Measurements from ENCODE around the gene SULT4A1.

Gene SULT4A1

GRCh38 chr22:43833286-43834240, 28.8 kb downstream of the SULT4A1 start:
- TF ChIP-seq JUND (IDR thresholded peaks at IDR 0.05; ENCODE audit: low read depth): no peak
- in situ Hi-C loops (cut with HindIII; ENCODE audit: low pct_unique_long_range_greater_than_20kb, low sequenced_read_pairs): no loop called here
- DNase-seq (ENCODE audit: low read depth in 1 of 2, low spot score in 1 of 2): no peak

GRCh38 chr22:43832393-43833265, 29.7 kb downstream of the SULT4A1 start:
- TF ChIP-seq JUND (IDR thresholded peaks at IDR 0.05; ENCODE audit: low read depth): no peak
- in situ Hi-C loops (cut with HindIII; ENCODE audit: low pct_unique_long_range_greater_than_20kb, low sequenced_read_pairs): no loop called here
- no peak for DNase-seq (ENCODE audit: low read depth in 1 of 2, low spot score in 1 of 2)

DNA sequence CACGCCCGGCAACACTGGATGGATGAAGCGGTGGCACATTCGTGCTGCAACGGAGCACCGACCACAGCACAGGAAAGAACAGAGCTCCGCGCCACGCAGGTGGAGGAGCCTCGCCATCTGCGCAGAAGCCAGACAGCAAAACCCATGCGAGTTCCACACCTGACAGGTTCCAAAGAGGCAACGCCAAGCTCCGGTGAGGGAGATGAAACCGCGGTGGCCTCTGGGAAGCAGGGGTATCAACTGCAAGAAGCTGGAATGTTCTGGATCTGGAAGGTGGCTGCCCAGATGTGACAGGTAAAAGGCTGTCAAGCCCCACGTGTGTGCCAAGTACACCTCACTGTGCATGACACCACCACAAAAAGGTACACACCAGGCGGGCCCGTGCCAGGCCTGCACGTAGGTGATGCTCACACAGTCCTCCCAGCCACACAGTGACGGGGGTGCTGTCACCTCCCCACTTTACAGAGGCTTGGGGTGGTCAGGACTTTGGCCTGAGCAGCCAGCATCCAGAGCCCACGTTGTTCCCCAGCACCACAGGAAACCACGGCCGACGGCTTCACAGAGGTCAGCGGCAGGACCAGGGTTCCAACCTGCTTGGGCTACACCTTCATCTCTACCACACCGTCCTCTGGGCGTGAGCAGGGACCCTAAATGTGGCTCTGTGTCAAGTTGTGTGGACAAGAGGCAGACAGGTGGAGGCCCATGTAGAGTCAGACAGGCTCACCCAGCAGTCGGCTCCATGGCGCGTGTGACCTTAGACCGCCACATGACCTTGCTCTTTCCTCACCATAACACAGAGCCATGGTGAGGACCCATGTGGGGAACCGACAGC, 30.5 kb downstream of the SULT4A1 start:
- in situ Hi-C loops (cut with HindIII; ENCODE audit: low pct_unique_long_range_greater_than_20kb, low sequenced_read_pairs): no loop called here
- TF ChIP-seq JUND (IDR thresholded peaks at IDR 0.05; ENCODE audit: low read depth): no peak
- no peak for DNase-seq (ENCODE audit: low read depth in 1 of 2, low spot score in 1 of 2)

DNA sequence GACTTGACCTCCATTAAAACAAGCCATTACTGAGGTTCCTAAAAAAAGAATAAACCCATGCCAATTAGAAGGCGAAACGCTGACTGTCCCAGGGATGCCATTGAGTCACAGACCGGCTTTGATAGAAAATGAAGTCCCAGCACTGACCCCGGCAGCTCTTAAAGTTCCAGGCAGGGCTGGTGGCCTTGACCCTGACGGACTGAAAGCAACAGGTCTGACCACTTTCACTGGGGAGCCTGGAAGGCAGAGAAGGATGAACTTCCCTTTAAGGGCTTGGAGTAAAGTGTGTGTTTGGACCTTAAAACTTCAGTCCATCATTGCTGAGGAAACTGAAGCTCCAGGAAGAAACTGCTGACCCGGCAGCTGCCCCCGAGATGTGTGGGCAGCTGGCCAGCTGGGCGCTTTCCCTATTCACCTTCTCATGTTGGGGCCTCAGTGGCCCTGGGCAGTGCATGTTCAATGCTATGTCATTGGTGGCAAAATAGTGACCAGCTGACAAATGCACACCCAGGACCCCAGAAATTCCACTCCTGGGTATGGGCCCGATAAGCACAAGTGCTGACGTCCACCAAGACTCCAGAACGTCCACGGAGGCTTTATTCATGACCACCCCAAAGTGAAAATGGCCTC, 31.3 kb downstream of the SULT4A1 start:
- DNase-seq (ENCODE audit: low read depth in 1 of 2, low spot score in 1 of 2): peak in 1 of 2 experiments; percentile 18
- TF ChIP-seq JUND (IDR thresholded peaks at IDR 0.05; ENCODE audit: low read depth): no peak
- in situ Hi-C loops (cut with HindIII; ENCODE audit: low pct_unique_long_range_greater_than_20kb, low sequenced_read_pairs): no loop called here

- no peak for TF ChIP-seq JUND (IDR thresholded peaks at IDR 0.05; ENCODE audit: low read depth)
- no peak for DNase-seq (ENCODE audit: low read depth in 1 of 2, low spot score in 1 of 2)
- in situ Hi-C loops (cut with HindIII; ENCODE audit: low pct_unique_long_range_greater_than_20kb, low sequenced_read_pairs): no loop called here
Observed at GRCh38 chr22:43829904-43830851, 32.1 kb downstream of the SULT4A1 start.

GRCh38 chr22:43828998-43829782, 33.1 kb downstream of the SULT4A1 start:
- DNase-seq (ENCODE audit: low read depth in 1 of 2, low spot score in 1 of 2): no peak
- in situ Hi-C loops (cut with HindIII; ENCODE audit: low pct_unique_long_range_greater_than_20kb, low sequenced_read_pairs): no loop called here
- no peak for TF ChIP-seq JUND (IDR thresholded peaks at IDR 0.05; ENCODE audit: low read depth)

DNA sequence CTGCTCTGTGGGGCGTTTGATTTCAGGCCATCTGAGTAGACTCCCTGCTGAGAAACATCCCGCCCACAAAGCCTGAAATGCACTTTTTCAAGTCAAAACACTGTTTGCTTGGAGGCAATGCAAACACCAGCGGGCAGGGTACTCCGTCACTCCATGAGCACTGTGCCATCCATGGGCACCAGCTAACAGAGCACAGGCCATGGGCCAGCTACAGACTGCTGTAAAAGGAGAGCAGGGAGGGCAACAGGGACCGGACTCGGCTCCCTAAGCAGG, 33.7 kb downstream of the SULT4A1 start:
- DNase-seq (ENCODE audit: low read depth in 1 of 2, low spot score in 1 of 2): no peak
- in situ Hi-C loops (cut with HindIII; ENCODE audit: low pct_unique_long_range_greater_than_20kb, low sequenced_read_pairs): no loop called here
- TF ChIP-seq JUND (IDR thresholded peaks at IDR 0.05; ENCODE audit: low read depth): no peak

- DNase-seq (ENCODE audit: low read depth in 1 of 2, low spot score in 1 of 2): no peak
- no peak for TF ChIP-seq JUND (IDR thresholded peaks at IDR 0.05; ENCODE audit: low read depth)
- in situ Hi-C loops (cut with HindIII; ENCODE audit: low pct_unique_long_range_greater_than_20kb, low sequenced_read_pairs): no loop called here
Observed at GRCh38 chr22:43827926-43828724, 34.2 kb downstream of the SULT4A1 start.

DNA sequence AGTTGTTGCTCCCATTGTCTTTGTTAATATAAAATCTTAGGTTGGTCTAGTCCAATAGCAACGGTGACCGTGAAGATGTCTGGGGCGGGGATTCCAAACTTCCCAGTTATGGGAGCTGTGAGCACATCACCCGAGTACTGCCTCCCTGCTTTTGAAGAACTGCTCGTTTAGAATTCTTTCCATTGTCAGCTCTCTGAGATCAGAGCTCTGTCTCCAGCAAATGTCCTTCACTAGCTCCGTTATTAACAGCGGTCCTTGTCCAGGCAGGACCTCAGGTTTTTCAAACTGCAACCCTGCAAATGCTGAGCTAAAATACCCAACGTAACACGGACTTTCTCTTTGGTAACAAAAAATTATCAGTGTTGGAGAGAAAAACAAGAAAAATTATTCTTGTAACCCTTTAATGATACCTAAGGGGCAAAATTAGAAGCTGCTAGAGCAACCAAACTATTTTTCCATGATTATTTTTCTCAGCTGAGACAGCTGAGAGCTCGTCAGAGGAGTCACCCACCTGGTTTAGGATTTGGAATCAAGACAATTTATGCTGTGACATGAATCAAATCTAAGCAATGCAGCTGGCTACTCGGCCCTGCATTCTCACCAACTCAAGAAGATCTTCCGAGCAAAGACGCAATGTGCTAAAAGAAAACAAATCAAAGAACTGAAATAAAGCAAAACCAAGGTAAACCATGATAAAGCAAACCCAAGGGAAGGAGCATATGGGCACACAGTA, 35.1 kb downstream of the SULT4A1 start:
- in situ Hi-C loops (cut with HindIII; ENCODE audit: low pct_unique_long_range_greater_than_20kb, low sequenced_read_pairs): no loop called here
- TF ChIP-seq JUND (IDR thresholded peaks at IDR 0.05; ENCODE audit: low read depth): no peak
- DNase-seq (ENCODE audit: low read depth in 1 of 2, low spot score in 1 of 2): no peak

Measured in T47D (cell line).